Measurements from ENCODE around the gene PRLR.

Gene PRLR

DNA sequence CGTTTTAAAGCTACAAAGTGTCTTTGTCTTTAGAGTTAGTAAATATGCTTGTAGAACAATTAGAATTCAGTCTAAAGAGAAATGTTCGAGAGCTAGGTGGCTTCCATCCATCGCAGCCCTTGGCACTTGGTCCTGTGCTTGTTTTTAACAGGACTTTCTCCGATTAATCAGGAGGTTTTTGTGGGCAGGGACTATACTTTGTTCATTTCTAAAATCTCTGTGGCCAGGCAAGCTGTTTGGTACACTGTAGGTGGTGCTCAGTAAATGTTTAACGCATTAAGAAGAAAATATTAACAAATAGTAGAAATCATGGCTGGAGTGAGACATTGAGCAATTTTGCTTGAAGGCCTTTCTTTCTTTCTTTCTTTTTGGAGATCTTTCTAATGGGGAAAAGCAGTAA lies 203.3 kb downstream of the PRLR start:
- no peak for FAIRE-seq

DNA sequence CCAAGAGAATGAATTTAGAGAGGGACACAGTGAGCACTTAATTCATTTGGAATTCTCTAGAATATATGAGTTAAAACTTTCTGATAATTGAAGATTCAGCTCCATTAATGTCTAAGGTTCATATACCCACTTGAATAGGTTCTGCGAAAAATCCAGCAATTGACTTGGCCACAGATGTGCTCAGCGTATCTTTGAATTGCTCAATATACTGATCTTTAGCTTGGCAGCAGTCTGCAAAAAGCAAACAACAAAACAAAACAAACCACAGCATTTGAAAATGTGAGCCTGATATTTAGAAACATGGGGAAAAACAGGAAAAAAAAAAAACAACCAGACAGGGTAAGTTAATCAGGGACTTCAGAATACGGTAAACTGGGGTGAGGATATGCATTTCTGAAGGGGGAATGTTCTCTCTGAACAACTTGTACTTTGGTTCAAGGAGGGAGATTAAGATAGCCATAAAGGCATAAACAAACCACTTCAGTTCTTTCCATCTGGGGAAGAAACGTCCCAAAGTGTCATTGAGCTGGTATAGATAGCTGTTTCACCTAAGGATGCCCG lies 203.9 kb downstream of the PRLR start:
- FAIRE-seq, result no peak

DNA sequence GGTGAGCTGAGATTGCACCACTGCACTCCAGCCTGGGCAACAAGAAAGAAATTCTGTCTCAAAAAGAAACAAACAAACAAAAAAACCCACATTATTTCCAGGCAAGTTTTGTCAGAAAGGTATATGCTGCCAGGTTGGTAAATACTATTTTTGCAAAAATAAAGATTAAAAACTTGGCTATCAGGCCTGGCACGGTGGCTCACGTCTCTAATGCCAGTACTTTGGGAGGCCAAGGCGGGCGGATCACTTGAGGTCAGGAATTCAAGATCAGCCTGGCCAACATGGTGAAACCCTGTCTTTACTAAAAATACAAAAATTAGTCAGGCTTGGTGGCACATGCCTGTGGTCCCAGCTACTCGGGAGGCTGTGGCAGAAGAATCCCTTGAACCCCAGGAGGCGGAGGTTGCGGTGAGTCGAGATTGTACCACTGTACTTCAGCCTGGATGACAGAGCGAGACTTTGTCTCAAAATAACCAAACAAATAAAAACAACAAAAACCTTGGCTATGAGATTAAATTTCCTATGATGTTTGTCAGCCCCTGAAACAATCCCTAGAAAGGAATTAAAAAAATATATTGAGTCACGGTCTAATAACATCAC lies 205.3 kb downstream of the PRLR start:
- no peak for FAIRE-seq

DNA sequence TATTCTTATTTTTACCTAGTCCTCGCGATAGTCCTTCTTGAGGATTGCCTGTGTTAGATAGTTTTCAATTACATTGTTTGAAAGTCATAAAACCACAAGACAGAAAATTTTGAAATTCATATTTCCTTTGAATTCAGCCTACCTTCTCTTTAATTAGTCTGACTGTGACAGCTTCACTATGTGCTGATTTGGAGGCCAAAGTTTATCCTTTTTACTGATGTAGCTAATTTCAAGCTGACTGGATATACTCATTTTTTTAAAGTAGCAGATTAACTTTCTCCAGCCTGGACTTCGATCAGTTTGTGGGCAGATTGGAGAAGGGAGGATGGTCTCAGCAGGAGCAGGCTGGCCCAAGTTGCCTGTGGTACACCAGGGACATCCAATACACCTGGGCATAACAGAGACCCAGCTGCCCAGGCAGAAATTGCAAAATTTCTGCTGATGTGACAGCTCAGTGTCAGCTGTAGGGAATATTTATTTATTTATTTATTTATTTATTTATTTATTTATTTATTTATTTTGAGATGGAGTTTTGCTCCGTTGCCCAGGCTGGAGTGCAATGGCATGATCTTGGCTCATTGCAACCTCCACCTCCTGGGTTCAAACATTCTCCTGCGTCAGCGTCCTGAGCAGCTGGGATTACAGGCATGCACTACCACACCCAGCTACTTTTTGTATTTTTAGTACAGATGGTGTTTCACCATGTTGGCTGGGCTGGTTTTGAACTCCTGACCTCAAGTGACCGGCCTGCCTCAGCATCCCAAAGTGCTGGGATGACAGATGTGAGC lies 206.7 kb downstream of the PRLR start:
- FAIRE-seq, result no peak

DNA sequence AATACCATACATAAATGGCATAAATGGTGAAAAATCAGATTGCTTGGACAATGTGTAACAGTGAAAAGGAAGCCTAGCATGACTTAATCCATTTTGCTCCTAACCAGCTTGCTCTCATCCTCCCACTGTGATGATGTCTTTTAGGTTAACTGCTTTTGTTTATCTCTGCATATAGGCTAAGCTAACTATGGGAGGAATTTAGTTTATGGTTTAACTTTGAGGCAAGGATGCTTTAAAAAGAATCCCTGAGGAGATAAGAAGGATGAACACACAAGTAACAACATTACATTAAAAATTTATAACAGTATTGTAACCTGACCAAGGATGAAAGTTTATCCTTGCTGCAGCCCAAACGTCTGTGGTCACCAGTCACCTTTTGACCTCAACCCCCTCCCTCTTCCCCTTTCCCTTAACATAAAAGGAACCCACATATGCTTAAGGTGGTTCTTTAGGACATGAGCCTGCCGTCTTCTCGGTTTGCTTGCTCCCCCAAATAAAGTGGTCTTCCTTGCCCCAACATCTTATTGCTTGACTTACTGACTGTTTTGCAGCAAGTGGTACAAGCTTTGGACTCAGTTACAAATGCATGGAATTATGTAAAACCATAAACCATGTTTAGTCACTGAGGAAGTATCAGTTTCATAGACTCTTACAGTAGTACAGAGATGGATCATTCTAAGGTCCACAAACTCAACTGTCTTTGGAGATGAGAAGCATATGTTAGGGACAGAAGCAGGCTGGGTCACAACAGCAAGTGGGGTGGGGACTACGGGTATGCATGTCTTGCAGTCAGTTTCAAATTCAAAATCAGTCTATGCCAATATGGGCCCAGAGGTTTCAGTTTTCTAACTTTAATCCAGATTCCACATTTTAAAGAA lies 213.9 kb downstream of the PRLR start:
- no peak for FAIRE-seq

GRCh38 chr5:35015063-35015462 lies 215.2 kb downstream of the PRLR start:
- FAIRE-seq, result no peak

- FAIRE-seq, result no peak
These were observed 217.5 kb downstream of the PRLR start for GRCh38 chr5:35012796-35013195.

DNA sequence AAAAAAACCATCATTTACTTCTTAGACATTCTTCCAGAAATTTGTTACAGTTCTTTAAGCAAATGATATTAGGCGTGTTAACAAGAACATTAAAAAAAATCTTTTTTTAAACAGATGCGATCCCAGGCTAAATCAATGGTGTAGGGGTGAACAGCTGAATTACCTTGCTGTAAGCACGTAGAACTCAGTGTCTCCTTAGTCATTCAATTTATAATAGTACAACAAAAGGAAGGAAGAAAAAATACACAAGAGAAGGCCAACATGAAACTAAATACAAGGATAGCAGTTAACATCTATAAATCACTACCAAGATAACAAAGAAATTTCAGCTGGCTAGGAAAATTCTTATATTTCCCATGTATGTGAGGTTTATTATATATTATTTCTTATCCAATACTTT lies 217.9 kb downstream of the PRLR start:
- FAIRE-seq, result no peak

GRCh38 chr5:35010676-35011075 lies 219.6 kb downstream of the PRLR start:
- no peak for FAIRE-seq

GRCh38 chr5:35009657-35010056 lies 220.6 kb downstream of the PRLR start:
- no peak for FAIRE-seq

DNA sequence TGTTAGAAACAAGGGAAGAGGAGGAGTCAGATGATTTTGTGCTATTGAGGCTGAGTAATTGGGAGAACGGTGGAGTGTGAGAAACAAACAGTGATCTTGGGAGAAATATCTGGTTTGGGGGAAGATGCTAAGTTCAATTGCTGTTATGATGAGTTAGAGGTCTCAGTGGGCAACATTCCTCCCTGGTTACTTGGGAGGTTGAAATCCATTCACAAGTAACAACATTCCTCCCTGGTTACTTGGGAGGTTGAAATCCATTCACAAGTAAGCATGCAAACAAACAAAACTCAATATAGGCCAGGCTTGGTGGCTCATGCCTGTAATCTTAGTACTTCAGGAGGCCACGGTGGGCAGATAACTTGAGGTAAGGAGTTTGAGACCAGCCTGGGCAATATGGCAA lies 221.3 kb downstream of the PRLR start:
- FAIRE-seq, result no peak

DNA sequence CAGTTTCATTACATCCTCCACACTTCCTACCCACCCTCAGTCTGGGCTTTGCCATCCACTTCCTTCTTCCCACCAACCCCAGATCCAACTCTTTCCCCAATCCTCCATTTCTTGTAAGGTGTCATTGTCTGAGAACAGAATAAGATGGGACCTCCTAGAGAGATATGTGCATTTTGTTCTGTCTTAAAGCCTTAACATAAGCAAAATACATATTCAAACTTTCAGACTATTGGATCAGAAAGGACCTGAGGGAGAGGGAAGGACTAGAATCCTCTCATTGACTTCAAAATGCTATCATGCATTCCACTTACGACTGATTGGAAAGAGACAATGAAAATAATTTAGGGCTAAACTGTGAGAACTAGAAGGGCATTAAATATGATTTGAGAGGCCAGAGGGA lies 225.5 kb downstream of the PRLR start:
- FAIRE-seq, result no peak

DNA sequence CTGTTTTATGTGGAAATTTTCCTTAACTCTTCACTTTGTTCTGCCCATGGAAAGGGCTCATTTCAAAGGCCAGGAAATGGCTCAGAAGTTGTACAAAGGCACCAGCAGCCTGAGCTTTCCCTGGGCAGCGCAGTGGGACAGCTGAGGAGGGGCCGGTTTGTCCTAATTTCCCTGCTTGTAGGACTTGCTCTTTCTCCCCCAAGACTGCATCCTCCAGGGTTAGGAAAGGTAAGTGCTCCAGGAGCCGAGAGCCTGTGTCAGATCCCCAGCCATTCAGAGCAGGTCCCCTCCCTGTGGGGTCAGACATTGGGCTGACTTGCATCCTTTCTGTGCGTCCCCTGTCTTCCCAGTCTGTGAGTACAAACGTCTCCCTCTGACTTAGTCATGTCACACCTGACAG lies 226.1 kb downstream of the PRLR start:
- FAIRE-seq, result no peak

DNA sequence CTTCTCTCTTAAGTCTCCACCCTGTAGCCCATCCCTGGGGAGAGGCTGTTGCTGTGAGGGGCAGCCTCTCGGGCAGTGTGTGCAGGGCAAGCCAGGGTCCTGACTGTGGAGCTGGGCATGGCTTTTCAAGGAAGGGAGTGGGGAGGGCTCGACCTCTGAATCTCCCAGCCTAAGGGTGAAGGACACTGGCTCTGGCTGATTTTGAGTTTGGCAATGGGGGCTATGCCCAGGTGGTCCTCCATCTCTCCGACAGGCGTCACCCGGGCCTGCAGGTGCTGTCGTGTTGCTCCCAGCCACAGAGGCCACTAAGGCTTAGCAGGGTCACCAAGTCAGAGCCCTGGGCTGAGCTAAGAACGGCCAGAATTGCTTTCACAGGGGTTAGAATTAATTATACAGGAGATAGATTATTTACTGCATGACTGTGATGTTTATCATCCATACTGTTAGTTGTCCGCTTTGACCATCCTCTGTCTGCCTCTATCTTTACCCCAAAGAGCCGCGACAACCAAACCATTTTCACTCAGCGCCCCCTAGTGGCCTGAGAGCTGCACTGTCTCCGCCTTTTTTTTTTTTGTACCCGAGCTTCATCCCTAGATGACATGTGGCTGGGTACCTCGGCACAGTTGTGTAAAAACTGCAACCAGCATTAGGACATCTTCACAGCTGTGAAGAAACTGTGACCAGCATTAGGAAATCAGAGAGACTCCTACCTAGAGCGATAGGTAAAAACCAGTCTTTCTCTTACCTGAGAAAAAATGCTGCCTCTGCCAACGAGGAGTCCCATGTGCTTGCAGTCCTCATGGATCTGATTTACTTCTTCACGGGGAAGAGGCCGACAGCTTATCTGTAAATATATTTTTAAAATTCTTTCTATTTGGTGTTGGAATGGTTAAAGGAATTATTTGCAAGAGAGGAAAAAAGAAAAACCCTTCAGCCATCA lies 227.0 kb downstream of the PRLR start:
- FAIRE-seq, result peak; percentile 49

DNA sequence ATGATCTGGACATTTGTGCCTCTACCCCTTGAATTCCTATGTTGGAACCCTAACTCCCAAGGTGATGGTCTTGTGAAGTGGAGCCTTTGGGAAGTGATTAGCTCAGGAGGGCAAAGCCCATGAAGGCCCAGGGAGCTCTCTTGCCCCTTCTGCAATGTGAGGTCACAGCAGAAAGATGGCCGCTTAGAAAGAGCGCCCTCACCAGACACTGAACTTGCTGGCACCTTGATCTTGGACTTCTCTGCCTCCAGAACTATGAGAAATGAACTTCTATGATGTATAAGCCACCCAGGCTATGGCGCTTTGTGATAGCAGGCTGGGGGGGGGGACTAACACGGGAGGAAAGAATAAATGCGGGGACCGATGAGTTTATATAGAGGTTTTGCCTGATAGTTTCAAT lies 227.8 kb downstream of the PRLR start:
- FAIRE-seq, result no peak

- FAIRE-seq, result no peak
These were observed 228.4 kb downstream of the PRLR start for GRCh38 chr5:35001842-35002241.
